AG04450 (cell line): Measurements from ENCODE around the gene CACNA2D3. TPM values are rescaled to one million over a fixed set of nuclear protein-coding genes. Genes with fewer than 3 reads are reported as not detected.

Experiments used
- CTCF ChIA-PET: fragments of 300-600, 350-600 bp; formaldehyde crosslinking; extraction: SDS; loops from one replicate; lab custom pipeline; 2022; ENCODE audit warnings: antibody characterized with exemption, inconsistent platforms; lab: Charles Lee
- POLR2A ChIA-PET: fragments of 350-600 bp; formaldehyde crosslinking; extraction: SDS; loops from one replicate; lab custom pipeline; 2021; ENCODE audit warnings: antibody characterized with exemption, inconsistent platforms; lab: Yijun Ruan, JAX
- DNase-seq: peaks from one replicate; pipeline ENCODE4 v3.0.0-alpha.2; 2011; ENCODE audit warnings: low read depth, low spot score
- H3K27ac ChIP-seq: one replicate; pipeline ENCODE4 v1.5.1; 2012; ENCODE audit warnings: low read depth, low read length, control low read depth
- H3K27me3 ChIP-seq: one replicate; pipeline ENCODE4 v1.6.0; 2012; ENCODE audit warnings: low read length; ENCODE audit not compliant: control insufficient read depth, insufficient read depth
- H3K4me3 ChIP-seq: 2 replicates; pipeline ENCODE4 v1.5.1; 2011; ENCODE audit warnings: mild to moderate bottlenecking, low read depth, low read length, control low read depth
- H3K9me3 ChIP-seq: 2 replicates; pipeline ENCODE4 v1.5.1; 2012; ENCODE audit warnings: low read length; ENCODE audit not compliant: control insufficient read depth, insufficient read depth
- CTCF ChIP-seq: IDR thresholded peaks from 2 replicates; pipeline ENCODE4 v1.5.1; 2011; ENCODE audit warnings: low read depth, low read length, control low read depth, inconsistent platforms
- polyA plus RNA-seq: library from polyadenylated mRNA; depleted of rRNA; stranded (reverse); fragments of >200 nt; gene quantifications from 2 replicates; pipeline ENCODE4 v1.2.3, GENCODE V29; 2011

Gene CACNA2D3
- polyA plus RNA-seq, 1 experiment, result 0.32 TPM

- Histone ChIP-seq H3K27ac (no peak overlapping the region), H3K4me3 (no peak overlapping the region), H3K27me3 (no peaks in the 10 kb centered on the region), H3K9me3 (peaks cover 3% of the 10 kb centered on the region; the same call in 1 of the 2 replicates)
- CTCF ChIA-PET, result no interaction called here
- POLR2A ChIA-PET, result no interaction called here
- DNase-seq, result no peak
- TF ChIP-seq CTCF, result no peak
Measured at GRCh38 chr3:54237788-54238502, 115.6 kb downstream of the CACNA2D3 start.

- Histone ChIP-seq H3K4me3 (no peak overlapping the region), H3K27ac (no peak overlapping the region), H3K9me3 (peaks cover 9% of the 10 kb centered on the region), H3K27me3 (no peaks in the 10 kb centered on the region)
- TF ChIP-seq CTCF, result no peak
- ChIA-PET POLR2A (no interaction called here), CTCF (no interaction called here)
- no peak for DNase-seq
Measured at GRCh38 chr3:54240309-54240708, 118.0 kb downstream of the CACNA2D3 start.

GRCh38 chr3:54243056-54243931 is 120.9 kb downstream of the CACNA2D3 start:
- no peak for DNase-seq

GRCh38 chr3:54243960-54244682 is 121.8 kb downstream of the CACNA2D3 start:
- CTCF ChIA-PET, result no interaction called here
- no peak overlapping the region for H3K27ac ChIP-seq
- no peak overlapping the region for H3K4me3 ChIP-seq
- TF ChIP-seq CTCF, result no peak
- DNase-seq, result no peak
- no peaks in the 10 kb centered on the region for H3K27me3 ChIP-seq
- H3K9me3 ChIP-seq, result peaks cover 11% of the 10 kb centered on the region
- POLR2A ChIA-PET, result no interaction called here

More at GRCh38 chr3:54243056-54243931, 120.9 kb downstream of the CACNA2D3 start:
- ChIA-PET CTCF (no interaction called here), POLR2A (no interaction called here)
- Histone ChIP-seq H3K27me3 (no peaks in the 10 kb centered on the region), H3K9me3 (peaks cover 11% of the 10 kb centered on the region), H3K4me3 (no peak overlapping the region; the same call in 1 of the 2 replicates), H3K27ac (no peak overlapping the region)
- TF ChIP-seq CTCF, result no peak
